Measurements from ENCODE around the gene DNAH6. TPM values are rescaled to one million over a fixed set of nuclear protein-coding genes. Genes with fewer than 3 reads are reported as not detected.
"Not testable (repeated sequence)": the region's sequence is repeated elsewhere in the genome, so short reads cannot be mapped to it uniquely, and the experiment has no call there.

The DNAH6 gene
- total RNA-seq = 1 to 10 TPM in 3 of 4 donors, under 1 TPM in 1; 1.00 to 2.9 (median 2.1) TPM

- DNase-seq = peak; percentile 91
- no peaks in the 10 kb centered on the region for H3K36me3 ChIP-seq
- intact Hi-C loops (cut with DNase I; ENCODE audit: low total_unique reads) (no loop called here), in situ Hi-C loops (cut with MboI; ENCODE audit: low pct_ligation_motif_present in 1 of 4, low pct_unique_long_range_greater_than_20kb in 1 of 4, low sequenced_read_pairs in 3 of 4) (no loop called here)
- 15 to 36% methylated on average over 7 to 28 of the region's 31 CpGs for WGBS, 2 donors (ENCODE audit: low coverage in 1 of 2)
- H3K27ac ChIP-seq = peak within 1 kb of the TSS; percentile 36 to 67 (median 46)
- TF ChIP-seq CTCF (IDR thresholded peaks at IDR 0.05) = no peak
- TF ChIP-seq POLR2AphosphoS5 (IDR thresholded peaks at IDR 0.05) = peak; percentile 5 to 14 (median 8)
- TF ChIP-seq POLR2A (IDR thresholded peaks at IDR 0.05) = no peak
- TF ChIP-seq EP300 (IDR thresholded peaks at IDR 0.05; ENCODE audit: low read depth) = no peak
- H3K9me3 ChIP-seq = peaks cover 3 to 9% of the 10 kb centered on the region in 2 donors
- H3K27me3 ChIP-seq = no peaks in the 10 kb centered on the region
- peaks cover 0 to 11% (median 2%) of the 10 kb centered on the region in 4 donors for H3K4me1 ChIP-seq
- peak within 1 kb of the TSS; percentile 15 to 59 (median 34) for H3K4me3 ChIP-seq
Measured at GRCh38 chr2:84516234-84516986, at the start of gene DNAH6. DNAH6 (plus strand) TSS chr2:84516498; CDS start chr2:84517827, 1,329 bp downstream.

- Histone ChIP-seq H3K27me3 (no peaks in the 10 kb centered on the region), H3K36me3 (no peaks in the 10 kb centered on the region), H3K4me3 (no peak overlapping the region), H3K4me1 (no peaks in the 10 kb centered on the region), H3K9me3 (peaks cover 0 to 12% of the 10 kb centered on the region in 2 donors), H3K27ac (no peak overlapping the region)
- intact Hi-C loops (cut with DNase I; ENCODE audit: low total_unique reads) = no loop called here
- no peak for DNase-seq
- in situ Hi-C loops (cut with MboI; ENCODE audit: low pct_ligation_motif_present in 1 of 4, low pct_unique_long_range_greater_than_20kb in 1 of 4, low sequenced_read_pairs in 3 of 4) = no loop called here
- WGBS, 2 donors (ENCODE audit: low coverage in 1 of 2) = 91 to 100% methylated on average over 1 of the region's 1 CpG
- TF ChIP-seq POLR2AphosphoS5 (IDR thresholded peaks at IDR 0.05) (no peak), EP300 (IDR thresholded peaks at IDR 0.05; ENCODE audit: low read depth) (no peak), CTCF (IDR thresholded peaks at IDR 0.05) (no peak), POLR2A (IDR thresholded peaks at IDR 0.05) (no peak)
Measured at GRCh38 chr2:84467389-84467788, 48.9 kb upstream of the DNAH6 start.

DNA sequence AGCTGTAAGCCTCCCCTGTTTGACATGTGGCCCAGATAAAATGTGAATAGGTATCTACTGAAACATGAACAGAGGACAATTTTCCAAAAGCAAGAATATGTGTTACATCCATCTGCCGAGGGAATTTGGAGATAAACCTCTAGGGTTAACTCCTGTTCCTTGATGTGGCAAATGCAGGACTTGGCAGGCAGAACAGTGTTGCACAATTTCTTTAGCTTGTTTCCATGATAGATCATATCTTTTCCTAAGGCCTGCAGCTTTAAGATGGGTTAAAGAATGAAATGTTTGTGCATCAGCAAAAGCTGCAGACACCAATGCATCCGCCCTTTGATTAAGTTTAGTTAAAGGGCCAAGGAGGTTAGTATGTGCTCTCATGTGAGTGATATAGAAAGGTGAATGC, 43.9 kb upstream of the DNAH6 start:
- H3K36me3 ChIP-seq; H3K4me1 ChIP-seq; H3K4me3 ChIP-seq; in situ Hi-C loops (cut with MboI; ENCODE audit: low pct_ligation_motif_present in 1 of 4, low pct_unique_long_range_greater_than_20kb in 1 of 4, low sequenced_read_pairs in 3 of 4); H3K27ac ChIP-seq; H3K27me3 ChIP-seq; DNase-seq; intact Hi-C loops (cut with DNase I; ENCODE audit: low total_unique reads): not testable (repeated sequence)
- H3K9me3 ChIP-seq = peaks cover 7 to 28% of the 10 kb centered on the region in 2 donors
- WGBS, 2 donors (ENCODE audit: low coverage in 1 of 2) = 74 to 100% methylated on average over 1 to 2 of the region's 2 CpGs

DNA sequence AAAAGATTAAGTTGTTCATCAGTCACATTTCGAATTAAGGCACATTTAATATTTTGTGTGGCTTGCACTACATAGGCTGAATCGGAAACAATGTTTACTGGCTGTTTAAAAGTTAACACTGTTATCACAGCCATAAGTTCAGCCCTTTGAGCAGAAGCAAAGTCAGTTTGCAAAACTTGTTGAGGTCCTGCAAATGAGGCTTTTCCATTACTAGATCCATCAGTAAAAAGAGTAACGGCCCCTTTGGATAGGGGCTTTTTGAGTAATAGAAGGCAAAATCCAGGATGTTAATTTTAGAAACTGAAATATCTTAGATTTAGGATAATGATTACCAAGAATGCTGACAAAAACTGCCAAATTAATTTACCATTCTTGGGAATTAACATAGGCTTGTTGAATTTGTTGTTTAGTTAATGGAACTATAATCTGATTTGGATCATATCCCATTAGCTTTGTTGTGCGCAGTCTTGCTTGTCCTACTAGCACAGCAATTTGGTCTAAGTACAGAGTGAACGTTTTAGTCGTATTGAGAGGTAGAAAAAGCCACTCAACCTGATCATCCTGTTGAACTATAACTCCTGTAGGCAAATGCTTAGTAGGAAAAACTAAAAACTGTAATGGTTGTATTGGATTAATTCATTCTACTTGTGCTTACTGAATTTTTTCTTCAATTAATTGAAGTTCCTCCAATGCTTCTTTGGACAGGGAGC, 43.3 kb upstream of the DNAH6 start:
- 82 to 84% methylated on average over 6 of the region's 6 CpGs for WGBS, 2 donors (ENCODE audit: low coverage in 1 of 2)
- Histone ChIP-seq H3K4me1 (no peaks in the 10 kb centered on the region), H3K4me3 (no peak overlapping the region), H3K27me3 (no peaks in the 10 kb centered on the region), H3K9me3 (peaks cover 8 to 31% of the 10 kb centered on the region in 2 donors), H3K36me3 (no peaks in the 10 kb centered on the region), H3K27ac (no peak overlapping the region)
- TF ChIP-seq POLR2AphosphoS5 (IDR thresholded peaks at IDR 0.05) = no peak
- TF ChIP-seq CTCF (IDR thresholded peaks at IDR 0.05) = no peak
- no peak for TF ChIP-seq POLR2A (IDR thresholded peaks at IDR 0.05)
- TF ChIP-seq EP300 (IDR thresholded peaks at IDR 0.05; ENCODE audit: low read depth) = no peak
- intact Hi-C loops (cut with DNase I; ENCODE audit: low total_unique reads) (no loop called here), in situ Hi-C loops (cut with MboI; ENCODE audit: low pct_ligation_motif_present in 1 of 4, low pct_unique_long_range_greater_than_20kb in 1 of 4, low sequenced_read_pairs in 3 of 4) (no loop called here)
- DNase-seq = no peak

All from transverse colon (tissue), 4 donors.